A204.1 (cell line): ENCODE data around the gene ARL15.

ENCODE experiments used
- FAIRE-seq: peaks from 2 replicates; lab custom pipeline; 2012; peaks lifted over from hg19 to GRCh38; lab: Jason Lieb, UNC

Gene ARL15

DNA sequence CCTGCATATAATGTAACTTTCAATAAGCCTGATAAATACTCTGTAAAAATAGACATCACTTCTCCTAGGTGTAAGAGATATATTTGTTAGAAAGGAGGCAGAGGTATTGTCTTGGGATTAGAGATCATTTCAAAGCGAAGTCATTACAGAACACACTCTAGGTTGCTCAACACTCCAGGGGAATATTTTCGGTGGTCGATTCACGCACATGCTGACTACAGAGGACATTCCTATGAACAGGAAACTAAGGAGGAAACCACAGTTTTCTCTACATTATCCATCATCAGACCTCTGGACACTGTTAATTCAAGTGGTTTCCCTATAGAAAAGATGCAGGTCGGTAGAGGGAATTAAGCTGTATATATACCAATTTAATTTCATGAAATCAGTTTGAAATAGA, 379.9 kb downstream of the ARL15 start:
- FAIRE-seq, result no peak

DNA sequence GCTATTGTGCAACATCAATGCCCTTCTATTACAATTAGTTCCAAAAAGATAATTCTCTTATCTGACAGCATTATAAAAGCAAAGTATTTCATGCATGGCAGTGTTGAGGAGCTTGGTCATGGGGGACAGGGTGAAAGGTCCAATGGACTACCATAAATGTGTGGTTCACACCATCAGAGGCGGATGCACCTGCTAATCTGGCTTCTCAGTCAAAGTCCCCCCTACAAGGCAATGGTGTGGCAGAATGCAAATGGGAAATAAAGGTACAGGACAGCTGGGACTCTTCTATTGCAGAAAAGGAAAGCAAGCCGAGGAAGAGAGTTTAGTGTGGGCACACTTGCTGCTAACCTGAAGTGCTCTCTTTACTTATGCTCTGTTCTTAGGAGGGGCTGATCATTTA, 380.8 kb downstream of the ARL15 start:
- no peak for FAIRE-seq

DNA sequence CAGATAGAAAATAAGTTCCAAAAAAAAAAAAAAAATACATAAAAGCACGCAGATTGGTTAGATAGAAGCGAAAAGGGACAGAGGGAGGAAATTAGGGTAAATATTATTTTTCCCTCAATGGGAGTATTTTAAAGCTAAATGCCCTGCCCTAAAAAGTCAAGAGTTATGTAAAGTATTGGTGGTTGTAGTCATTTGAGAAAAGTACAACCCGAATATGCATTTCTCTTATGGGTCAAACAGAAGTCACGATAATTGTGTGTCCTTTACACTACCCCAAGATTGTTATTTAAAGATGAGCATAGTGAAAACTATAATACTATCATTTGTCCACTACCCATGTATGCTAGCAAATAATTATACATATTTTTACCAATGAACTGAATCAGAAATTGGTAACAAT, 381.2 kb downstream of the ARL15 start:
- no peak for FAIRE-seq

DNA sequence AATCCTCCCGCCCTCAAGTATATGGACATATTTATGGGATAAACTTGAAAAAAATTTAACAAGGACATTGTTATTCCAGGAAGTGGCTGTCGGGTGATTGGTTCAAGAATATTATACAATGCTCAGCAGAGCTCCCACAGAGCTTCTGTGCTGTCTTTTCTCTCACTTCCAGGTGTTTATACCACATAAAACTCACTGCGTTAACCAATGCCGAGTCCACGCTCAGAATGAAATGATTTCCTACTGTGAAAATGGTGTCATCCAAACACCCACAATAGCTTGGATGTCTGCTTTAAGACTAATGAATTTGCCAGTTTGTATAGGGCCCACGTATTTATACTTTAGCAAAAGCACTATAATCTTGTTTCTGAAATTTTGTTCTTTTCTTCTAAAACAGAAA, 381.7 kb downstream of the ARL15 start:
- FAIRE-seq, result no peak

DNA sequence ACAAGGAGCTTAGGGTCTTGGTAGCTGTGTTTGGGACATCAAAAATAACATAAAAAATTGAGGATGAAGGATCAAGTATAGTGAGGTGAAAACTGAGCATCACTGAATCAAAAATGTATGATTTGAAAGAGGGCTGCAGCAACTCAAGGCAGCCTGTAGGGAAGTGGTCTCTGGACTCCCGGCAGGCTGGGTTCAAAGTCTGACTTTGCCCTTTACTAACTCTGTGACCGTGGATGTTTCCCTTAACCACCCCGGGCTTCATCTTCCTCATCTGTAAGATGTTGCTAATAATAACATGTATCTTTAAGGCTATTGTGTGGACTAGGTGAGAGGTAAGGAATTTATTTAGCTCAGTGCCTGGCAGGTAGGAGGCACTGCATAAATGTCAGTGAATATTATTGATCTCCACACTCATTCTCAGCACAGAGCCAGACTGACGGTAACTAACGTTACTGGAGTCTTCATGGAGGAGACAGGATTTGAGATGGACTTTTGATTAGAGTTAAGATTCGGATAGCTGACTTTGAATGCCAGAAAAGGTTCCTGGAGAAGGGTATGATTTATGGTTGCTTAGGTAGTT, 382.6 kb downstream of the ARL15 start:
- no peak for FAIRE-seq

DNA sequence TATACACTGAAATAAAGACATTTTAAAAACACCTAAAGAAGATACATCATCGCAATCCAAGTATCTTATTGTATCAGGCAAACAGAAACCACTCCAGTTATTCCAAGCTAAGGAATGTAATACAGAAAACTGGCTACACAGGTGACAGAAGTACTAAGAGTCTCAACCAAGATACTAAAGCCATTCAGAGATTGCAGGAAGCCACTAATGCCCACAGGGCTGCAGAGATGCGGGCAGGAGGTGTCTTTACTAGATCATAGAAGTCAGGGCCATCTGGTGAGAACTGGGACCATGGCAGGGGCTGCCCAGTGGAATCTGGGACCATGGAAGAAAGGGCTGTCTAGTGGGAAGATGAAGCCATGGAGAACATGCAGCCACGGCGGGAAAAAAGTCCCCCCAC, 384.3 kb downstream of the ARL15 start:
- FAIRE-seq, result no peak

DNA sequence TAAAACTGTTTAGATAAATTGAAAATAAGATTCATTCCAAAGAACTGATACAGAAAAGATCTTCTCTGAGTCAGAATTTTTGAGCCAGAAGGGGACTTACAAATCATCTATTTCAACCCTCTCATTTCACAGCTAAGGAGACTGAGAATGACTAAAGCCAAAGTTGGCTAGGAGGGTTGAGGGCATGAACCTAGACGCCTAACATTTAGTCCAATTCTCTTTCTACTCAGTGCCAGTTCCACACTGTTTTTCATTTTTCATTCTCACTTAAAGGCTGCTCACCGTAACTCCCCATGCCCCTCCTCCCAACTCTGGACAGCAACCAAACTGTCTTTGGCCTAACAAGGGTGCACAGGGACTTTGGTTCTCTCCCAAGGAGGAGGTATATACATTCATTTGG, 386.0 kb downstream of the ARL15 start:
- FAIRE-seq, result no peak

DNA sequence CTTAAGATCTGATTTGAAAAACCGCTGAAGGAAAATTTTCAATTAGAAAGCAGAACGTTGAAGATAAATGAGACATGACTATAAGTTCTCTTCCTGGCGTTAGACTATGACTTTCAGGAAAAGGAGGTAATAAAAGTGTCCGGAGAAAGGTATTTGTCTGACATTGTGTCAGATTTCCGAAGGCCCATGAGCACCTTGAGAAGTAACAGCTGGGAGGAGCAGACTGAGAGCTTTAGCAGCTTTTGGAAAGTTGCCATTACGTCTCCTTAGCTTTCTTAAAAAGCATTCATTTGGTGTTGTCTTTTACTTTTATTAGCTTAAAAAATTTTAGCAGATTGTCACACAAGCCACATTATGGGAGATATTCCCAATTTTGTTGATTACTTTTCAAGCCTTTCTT, 386.4 kb downstream of the ARL15 start:
- no peak for FAIRE-seq

DNA sequence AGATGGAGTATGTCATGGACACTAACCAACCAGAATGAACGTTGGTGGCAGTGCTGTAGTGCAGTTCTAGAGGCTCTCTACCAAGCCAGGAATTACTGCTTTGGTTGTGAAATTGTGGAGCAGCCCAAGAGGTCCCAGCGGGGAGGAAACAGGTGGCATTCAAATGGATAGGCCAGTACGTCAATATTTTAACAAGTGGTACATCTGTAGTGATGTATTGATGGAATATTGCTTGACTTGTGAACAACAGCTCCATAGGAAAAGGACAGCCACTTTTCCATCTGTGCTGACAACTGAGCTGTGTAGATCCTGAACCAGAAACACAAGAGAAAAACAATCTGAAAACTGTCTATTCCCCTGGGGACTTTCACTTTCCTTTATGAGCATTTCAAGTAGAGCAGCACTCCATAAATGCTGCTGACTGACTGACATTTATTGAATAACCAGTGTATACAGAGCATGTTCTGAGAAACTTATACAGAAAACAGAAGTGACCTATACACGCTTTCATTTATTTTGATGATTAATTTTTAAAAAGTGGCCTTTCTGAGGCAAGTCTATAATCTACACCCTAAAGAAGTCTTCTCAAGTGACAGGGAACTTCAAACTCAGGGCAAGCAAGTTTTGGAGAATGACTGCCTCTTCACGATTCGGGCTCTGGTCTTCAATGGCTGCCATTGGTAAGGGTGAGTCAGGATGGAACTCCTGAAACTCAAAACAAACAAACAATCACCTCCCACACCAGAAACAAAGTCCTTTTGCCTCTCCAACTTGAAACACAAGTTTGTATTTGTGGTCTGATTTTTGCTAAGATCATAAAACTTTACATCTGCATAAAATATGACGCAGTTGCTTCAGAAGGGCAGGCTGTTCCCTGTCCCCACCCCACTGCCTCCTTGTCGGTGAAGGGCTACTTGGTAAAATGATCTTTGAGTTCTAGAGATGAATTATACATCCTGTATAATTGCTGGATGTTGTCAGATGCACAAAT, 387.6 kb downstream of the ARL15 start:
- no peak for FAIRE-seq

DNA sequence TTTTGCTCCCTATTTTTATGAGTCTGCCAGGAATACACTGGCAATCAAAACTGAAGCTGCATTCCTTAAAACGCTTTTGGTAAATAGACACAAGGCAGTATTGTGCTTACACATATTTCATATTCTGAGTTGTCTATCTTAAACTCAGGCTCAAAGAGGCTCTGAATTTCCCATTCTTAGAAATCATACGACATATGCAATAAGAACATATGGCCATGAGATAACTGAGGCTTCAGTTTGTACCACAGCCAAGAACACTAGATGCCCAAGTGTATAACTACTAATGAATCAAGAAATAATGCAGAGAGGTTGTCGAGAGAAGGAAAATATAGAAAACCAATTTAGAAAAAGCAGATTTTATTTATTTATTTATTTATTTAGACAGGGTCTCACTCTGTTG, 392.5 kb downstream of the ARL15 start:
- FAIRE-seq, result no peak

DNA sequence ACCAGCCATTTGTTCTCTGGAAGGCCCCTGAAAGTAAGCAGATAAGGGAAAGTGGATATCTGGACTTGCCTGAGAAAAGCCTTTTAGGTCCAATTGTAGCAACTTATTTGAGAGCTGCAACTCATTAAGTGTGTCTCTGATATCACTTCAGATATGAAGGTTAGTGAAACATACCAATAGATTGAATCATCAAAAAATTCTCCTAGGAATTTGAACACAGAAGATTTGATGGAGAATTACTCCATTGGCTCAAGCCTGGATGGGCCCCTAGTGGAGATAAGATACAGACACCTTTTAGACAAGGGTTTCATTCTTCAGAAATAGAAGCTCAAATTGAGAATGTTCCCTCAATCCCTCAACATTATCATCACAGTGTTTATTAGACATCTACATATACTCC, 393.3 kb downstream of the ARL15 start:
- FAIRE-seq, result no peak

DNA sequence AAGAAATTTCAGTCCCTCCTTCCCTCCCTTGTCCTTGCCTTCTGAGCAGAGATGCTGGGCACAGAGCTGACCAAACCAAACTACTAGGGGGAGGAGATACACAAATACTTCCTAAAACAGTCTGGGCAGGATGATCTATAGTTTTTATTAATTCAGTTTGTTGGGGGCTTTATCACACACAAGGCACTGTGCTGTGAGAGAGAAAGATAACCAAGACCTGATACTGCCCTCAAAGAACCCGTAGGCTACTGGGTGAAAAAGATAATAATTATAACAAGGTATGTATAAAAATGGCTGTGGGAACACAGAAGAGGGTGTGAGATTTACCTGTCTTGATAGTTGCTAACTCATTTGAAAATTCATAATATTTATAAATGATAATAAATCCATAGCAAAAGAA, 395.3 kb downstream of the ARL15 start:
- FAIRE-seq, result no peak

DNA sequence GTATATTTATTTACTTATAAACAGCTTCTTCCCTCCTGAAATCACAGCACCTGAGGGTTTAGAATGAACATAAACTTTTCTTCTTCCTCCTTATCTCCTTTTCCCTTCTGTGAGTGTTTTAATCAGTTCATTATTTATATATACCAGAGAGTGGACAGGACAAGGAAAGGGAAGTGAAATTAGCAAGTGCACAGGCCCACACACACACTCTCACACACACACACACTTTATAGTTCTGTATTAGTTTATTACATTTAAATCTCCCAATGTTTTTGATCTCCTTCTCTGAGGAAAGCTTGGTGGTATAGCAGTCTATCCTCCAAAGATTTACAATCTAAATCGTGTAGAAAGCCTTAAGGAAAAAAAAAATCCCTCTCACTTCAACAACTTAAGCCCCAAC, 396.4 kb downstream of the ARL15 start:
- no peak for FAIRE-seq

DNA sequence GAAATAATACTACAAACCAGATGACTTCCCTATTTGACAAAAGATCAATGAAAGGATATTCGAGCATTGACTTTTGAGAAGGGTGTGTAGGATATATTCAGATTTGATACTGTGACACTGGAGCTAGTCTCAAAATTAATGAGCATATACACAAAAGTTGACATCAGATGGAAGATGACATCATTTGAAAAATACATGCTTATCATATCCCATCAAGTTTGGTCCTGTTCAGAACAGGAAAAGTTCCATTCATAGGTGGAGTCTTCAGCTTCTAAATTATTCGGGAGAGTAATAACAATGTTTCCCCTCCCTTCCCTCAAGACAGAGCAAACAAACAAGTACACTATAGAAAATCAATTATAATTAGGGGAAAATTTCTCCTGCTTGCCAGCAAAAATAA, 401.6 kb downstream of the ARL15 start:
- no peak for FAIRE-seq

DNA sequence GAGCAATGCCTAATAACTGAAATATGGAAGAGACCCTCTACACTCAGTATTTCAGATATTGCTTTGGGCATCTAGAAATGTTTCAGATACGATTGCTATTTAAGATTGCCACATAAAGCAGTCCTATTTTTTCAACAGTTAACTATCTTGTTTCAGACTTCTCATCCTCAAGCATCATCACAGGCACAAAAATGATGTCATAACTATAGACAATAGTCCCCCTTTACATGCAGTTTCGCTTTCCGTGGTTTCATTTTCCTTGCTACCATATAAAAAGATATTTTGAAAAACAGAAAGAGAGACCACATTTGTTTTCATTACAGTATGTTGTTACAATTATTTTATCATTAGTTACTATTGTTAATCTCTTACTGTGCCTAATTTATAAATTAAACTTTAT, 402.5 kb downstream of the ARL15 start:
- no peak for FAIRE-seq

DNA sequence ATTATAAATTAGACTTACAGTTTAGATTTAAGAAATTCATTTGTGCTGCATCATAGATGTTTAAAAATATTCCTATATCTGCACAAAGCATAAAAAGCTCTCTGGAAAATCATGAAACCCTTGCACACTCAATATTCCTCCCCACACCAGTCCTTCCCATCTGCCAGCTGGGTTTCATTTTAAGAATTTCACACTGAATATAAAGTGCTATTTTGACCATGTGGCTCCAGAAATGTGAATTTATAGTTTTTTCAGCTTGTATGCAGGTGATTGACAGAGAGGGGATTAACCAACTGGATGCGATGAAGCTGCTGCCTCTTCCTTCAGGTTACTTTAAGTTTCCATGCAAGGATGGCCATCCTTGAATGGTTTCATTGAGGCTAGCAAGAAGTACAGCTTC, 403.6 kb downstream of the ARL15 start:
- no peak for FAIRE-seq

DNA sequence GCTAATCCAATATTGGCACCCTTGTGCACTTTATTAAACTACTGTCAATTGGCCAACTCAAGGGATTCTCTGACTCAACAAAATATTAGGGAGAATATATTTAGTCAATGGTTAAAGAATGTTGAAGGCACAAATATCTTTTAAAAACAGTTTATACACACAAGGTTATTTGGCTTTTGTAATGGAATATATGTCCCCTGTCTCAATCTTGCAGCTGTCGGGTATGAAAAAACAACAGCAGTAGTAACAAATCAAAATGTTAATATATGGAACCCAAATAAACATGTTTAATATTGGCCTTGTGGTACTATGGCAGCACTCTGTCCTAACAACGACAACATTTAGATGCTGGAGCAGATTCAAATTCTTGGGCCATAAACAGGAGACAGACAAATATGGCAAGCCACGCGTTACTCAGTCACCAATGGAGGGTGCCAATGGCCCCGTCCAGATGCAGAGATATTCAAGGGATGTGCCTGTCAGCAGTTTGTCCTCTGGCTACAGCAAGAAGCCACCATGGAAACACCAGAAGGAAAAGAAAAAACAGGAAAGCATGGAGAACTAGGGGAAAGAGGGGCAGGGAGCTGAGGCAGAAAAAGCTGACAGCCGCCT, 408.0 kb downstream of the ARL15 start:
- FAIRE-seq, result no peak

DNA sequence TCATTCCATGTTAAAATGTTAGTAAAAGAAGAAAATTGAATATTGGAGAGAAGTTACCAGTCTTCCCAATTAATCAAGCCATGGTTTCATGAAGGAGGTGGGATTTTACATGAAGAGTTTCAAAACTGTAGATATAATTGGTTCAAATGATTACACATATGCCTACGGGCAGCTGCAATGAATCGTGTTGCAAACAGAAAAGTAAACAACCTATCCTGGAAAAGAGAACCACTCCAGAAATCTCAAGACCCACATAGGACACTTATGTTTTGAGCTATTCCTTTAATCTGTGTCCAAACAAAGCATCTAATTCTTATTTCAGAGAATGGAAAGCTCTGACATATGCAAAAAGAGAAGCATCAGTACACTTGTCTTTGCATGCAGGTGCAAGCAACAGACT, 409.7 kb downstream of the ARL15 start:
- FAIRE-seq, result no peak

DNA sequence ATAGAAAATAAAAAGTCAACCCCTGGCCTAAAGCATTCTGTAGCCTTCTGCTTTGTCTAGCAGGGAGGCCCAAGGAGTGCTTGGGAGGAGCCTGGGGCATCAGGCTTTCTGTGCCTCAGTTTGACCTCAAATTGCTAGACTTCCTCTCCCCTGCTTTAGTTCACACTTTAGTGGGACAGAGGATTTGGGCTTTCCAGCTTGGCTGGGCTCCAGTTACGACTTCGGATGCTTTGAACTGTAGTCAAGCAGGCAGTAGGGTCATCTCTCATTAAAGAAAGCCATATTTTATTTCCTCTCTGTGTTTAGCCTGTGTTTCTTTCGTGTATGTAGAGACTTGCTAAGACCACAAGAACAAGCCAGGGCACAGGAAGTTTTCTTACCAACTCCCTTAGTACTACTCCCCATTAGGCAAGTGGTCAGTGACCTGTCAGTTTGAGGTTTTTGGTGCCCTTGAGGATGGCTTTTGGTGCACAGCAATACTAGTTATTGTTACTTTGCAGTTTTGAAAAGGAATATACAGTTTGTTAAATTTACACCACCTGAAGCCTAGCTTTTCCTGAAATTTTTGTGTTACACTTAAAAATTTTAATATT, 415.2 kb downstream of the ARL15 start:
- no peak for FAIRE-seq

DNA sequence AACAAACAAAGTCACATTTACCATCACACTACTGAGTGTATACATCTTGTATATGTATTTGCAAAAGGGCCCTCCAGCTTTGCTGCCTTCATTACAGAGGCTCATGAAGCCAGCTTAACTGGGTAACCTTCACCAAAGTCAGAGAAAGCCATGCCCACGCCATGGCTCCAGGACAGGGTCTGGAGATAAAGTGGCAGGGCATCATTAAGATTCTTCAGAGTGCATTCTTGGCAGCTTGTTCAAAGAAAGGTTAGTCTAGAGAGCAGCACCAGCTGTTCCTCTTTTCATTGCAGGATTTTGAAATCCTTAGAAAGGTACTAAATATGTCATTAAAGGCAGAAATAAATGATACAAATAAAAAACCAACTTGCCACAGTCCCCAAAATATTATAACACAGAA, 416.7 kb downstream of the ARL15 start:
- FAIRE-seq, result no peak

DNA sequence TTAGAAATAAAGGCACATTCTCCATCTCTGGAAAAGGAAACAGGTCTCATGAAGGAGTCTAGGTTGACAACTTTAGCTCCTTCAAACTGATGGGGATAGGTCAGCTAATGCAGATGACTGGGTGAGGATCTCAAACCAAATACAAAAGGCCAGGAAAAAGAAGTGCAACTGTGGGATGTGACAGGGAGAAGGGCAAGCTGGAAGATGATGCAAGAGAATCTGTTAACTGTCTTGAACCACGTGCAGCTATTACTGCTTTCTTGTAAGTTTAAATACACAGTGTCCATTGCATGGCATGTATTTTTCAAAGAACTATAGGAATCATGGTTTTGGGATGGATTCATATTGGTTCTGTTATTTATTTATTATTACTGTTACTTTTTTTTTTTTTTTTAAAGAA, 418.1 kb downstream of the ARL15 start:
- no peak for FAIRE-seq

DNA sequence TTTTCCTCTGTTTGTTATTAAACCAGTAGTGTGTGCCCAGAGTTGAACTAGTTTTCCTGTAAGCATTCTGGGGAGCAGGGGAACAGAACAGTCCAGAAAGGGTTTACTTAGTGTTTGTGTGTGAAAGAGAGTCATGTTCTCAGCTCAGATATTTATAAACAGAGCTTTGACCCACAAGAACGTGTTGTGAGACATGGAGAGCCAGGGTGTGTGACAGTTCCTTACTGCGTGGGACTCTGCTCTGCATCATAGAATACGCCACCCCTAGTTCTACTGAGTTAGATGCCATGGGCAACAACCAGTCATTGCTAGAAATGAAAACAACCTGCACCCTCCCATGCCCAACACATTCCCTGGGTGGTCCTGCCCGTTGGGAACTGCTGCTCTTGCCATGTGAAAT, 419.2 kb downstream of the ARL15 start:
- no peak for FAIRE-seq

DNA sequence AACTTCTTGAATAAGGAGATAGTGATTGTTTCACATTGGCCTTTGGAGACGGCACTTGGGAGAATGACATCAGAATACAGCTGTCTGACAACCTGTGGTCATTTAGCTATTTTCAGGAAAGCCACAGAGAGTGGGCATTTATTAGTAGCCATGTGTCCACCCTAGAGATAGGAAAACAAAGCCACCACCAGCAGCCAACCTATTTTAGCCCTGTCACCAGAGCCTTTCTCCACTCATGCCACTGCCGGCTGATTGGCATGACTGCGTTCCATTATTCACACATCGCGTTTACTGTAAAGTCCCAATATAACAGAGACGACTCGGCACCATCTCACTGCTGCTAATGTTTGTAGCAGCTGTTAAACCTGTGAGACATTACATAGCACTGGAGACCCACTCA, 419.9 kb downstream of the ARL15 start:
- FAIRE-seq, result no peak
